HEK293 (cell line): ENCODE data around the gene PTPRCAP.

Experiments
- CTCF ChIA-PET: fragments of 350-600 bp; formaldehyde crosslinking; extraction: SDS; loops from one replicate; lab custom pipeline; 2021; ENCODE audit warnings: antibody characterized with exemption; lab: Yijun Ruan, JAX
- POLR2A ChIA-PET: fragments of 300-600 bp; formaldehyde crosslinking; extraction: SDS; loops from one replicate; lab custom pipeline; 2020; ENCODE audit warnings: antibody characterized with exemption, inconsistent platforms; lab: Yijun Ruan, JAX
- H3K27ac ChIP-seq: fragments of 200-500 bp; sonication (Bioruptor generic); 2 replicates; pipeline ENCODE4 v1.5.1; 2014; ENCODE audit warnings: low read depth, low read length, control low read depth, inconsistent platforms; ENCODE audit errors: extremely low read depth
- H3K36me3 ChIP-seq, 2 experiments: fragments of 200-500 bp in 1 of 2; sonication (Bioruptor generic) in 1 of 2; 1 replicate in 1 of 2; 2 replicates in 1 of 2; pipeline ENCODE4 v1.5.1; 2014 to 2017; ENCODE audit warnings: inconsistent platforms in 2 of 2, low read length in 2 of 2; ENCODE audit not compliant: control insufficient read depth in 2 of 2, insufficient read depth in 1 of 2
- H3K4me1 ChIP-seq: fragments of 200-500 bp; sonication (Bioruptor generic); 2 replicates; pipeline ENCODE4 v1.5.1; 2014; ENCODE audit warnings: mild to moderate bottlenecking, low read length, inconsistent platforms; ENCODE audit not compliant: control insufficient read depth, insufficient read depth
- H3K4me3 ChIP-seq: 2 replicates; pipeline ENCODE4 v1.5.1; 2011; ENCODE audit warnings: low read depth, mild to moderate bottlenecking, control low read depth, low read length, moderate library complexity
- H3K9me3 ChIP-seq: fragments of 200-500 bp; sonication (Bioruptor generic); 2 replicates; pipeline ENCODE4 v1.5.1; 2014; ENCODE audit warnings: low read depth, low read length, inconsistent platforms; ENCODE audit not compliant: control insufficient read depth, insufficient read depth
- ATF2 ChIP-seq: fragments of 450-650 bp; formaldehyde crosslinking; IDR thresholded peaks from 2 replicates; pipeline ENCODE4 v1.5.1; 2016; ENCODE audit warnings: missing biosample characterization, missing genetic modification characterization, low read depth
- ELK4 ChIP-seq: IDR thresholded peaks from 2 replicates; pipeline ENCODE4 v1.6.1; 2011; ENCODE audit warnings: mild to moderate bottlenecking, low read depth, low read length, borderline replicate concordance
- INSM2 ChIP-seq: fragments of 450-650 bp; formaldehyde crosslinking; IDR thresholded peaks from 2 replicates; pipeline ENCODE4 v1.5.1; 2016; ENCODE audit warnings: missing biosample characterization, missing genetic modification characterization
- PATZ1 ChIP-seq: fragments of 450-650 bp; formaldehyde crosslinking; IDR thresholded peaks from 2 replicates; pipeline ENCODE4 v1.5.1; 2016; ENCODE audit warnings: missing biosample characterization, missing genetic modification characterization
- SP3 ChIP-seq: fragments of 450-650 bp; formaldehyde crosslinking; IDR thresholded peaks from 2 replicates; pipeline ENCODE4 v1.5.1; 2016; ENCODE audit warnings: missing biosample characterization, missing genetic modification characterization
- ZBTB21 ChIP-seq: fragments of 450-650 bp; formaldehyde crosslinking; IDR thresholded peaks from 2 replicates; pipeline ENCODE4 v1.5.1; 2017; ENCODE audit warnings: missing biosample characterization, missing genetic modification characterization
- ZFHX2 ChIP-seq: fragments of 450-650 bp; formaldehyde crosslinking; conservative IDR thresholded peaks from 2 replicates; pipeline ENCODE4 v1.5.1; 2016; ENCODE audit warnings: missing biosample characterization, missing genetic modification characterization
- ZIC2 ChIP-seq: fragments of 450-650 bp; formaldehyde crosslinking; IDR thresholded peaks from 2 replicates; pipeline ENCODE4 v1.5.1; 2016; ENCODE audit warnings: missing biosample characterization, missing genetic modification characterization
- ZNF10 ChIP-seq: fragments of 450-650 bp; formaldehyde crosslinking; IDR thresholded peaks from 2 replicates; pipeline ENCODE4 v1.5.1; 2017; ENCODE audit warnings: missing biosample characterization, missing genetic modification characterization
- ZNF394 ChIP-seq: fragments of 450-650 bp; formaldehyde crosslinking; IDR thresholded peaks from 2 replicates; pipeline ENCODE4 v1.5.1; 2016; ENCODE audit warnings: missing biosample characterization, missing genetic modification characterization, mild to moderate bottlenecking, moderate library complexity, borderline replicate concordance
- ZNF449 ChIP-seq: fragments of 450-650 bp; formaldehyde crosslinking; IDR thresholded peaks from 2 replicates; pipeline ENCODE4 v1.5.1; 2017; ENCODE audit warnings: missing biosample characterization, mild to moderate bottlenecking, missing genetic modification characterization, moderate library complexity
- ZNF510 ChIP-seq: fragments of 450-650 bp; formaldehyde crosslinking; IDR thresholded peaks from 2 replicates; pipeline ENCODE4 v1.5.1; 2018; ENCODE audit warnings: mild to moderate bottlenecking, missing genetic modification characterization, missing biosample characterization; ENCODE audit not compliant: insufficient replicate concordance
- ZNF513 ChIP-seq: fragments of 450-650 bp; IDR thresholded peaks from 2 replicates; pipeline ENCODE4 v1.5.1; 2018; ENCODE audit warnings: missing biosample characterization, missing genetic modification characterization

The PTPRCAP gene

GRCh38 chr11:67435727-67436458, 1.6 kb downstream of the PTPRCAP start:
- no peak for TF ChIP-seq ZNF394 (tag by site-specific recombination)
- TF ChIP-seq ELK4 = no peak
- no peak for TF ChIP-seq INSM2 (tag by site-specific recombination)
- no peak for TF ChIP-seq ZBTB21 (tag by site-specific recombination)
- no peak for TF ChIP-seq ZNF513 (tag by site-specific recombination)
- TF ChIP-seq ATF2 (tag by site-specific recombination) = no peak
- no peak for TF ChIP-seq SP3 (tag by site-specific recombination)
- no peak for TF ChIP-seq ZNF449
- TF ChIP-seq ZFHX2 (tag by site-specific recombination) = no peak
- TF ChIP-seq ZNF10 (tag by site-specific recombination) = no peak
- TF ChIP-seq ZIC2 (tag by site-specific recombination) = no peak
- TF ChIP-seq PATZ1 = no peak
- TF ChIP-seq ZNF510 (tag by site-specific recombination) = no peak
- Histone ChIP-seq H3K9me3 (no peaks in the 10 kb centered on the region), H3K4me3 (no peak overlapping the region), H3K4me1 (no peaks in the 10 kb centered on the region), H3K36me3 (peaks cover 0 to 88% of the 10 kb centered on the region in 2 experiments; a peak in 2 of 3 replicates), H3K27ac (no peak overlapping the region)
- POLR2A ChIA-PET = interaction anchor here (0.6 to 1.3 kb wide), 4 partner anchors 15 to 34 kb away, joined by 3 to 4 read pairs (median 4); partner anchors contain the start of genes PPP1CA and TMEM134
- CTCF ChIA-PET = interaction anchor here (1.2 to 1.6 kb wide), 2 partner anchors 34 kb away, joined by 5 read pairs; partner anchors contain the start of gene PPP1CA
